Measurements from ENCODE around the gene NOA1. TPM values are rescaled to one million over a fixed set of nuclear protein-coding genes. Genes with fewer than 3 reads are reported as not detected.

NOA1 gene
- total and polyA plus RNA-seq, 10 of the 15 experiments (the other 5 are each of a cell fraction or from before 2014, with no cell fraction given): 3.2 to 34.0 (median 17.6) TPM

GRCh38 chr4:56976283-56976836, 1.0 kb downstream of the NOA1 start:
- in situ Hi-C loops (cut with MboI): no loop called here
- H2AFZ ChIP-seq (ENCODE audit: control insufficient read depth, low read depth, low read length): no peak overlapping the region; the same call in 1 of the 2 replicates
- SMC1A ChIA-PET (ENCODE audit: uncharacterized antibody, unreplicated experiment): interaction anchor here (2.6 kb wide), 1 partner anchor 14 kb away, joined by 14 read pairs; no protein-coding TSS in a partner anchor

More at GRCh38 chr4:56976283-56976836, 1.0 kb downstream of the NOA1 start:
- intact Hi-C loops (cut with micrococcal nuclease; ENCODE audit: unreplicated experiment): loop anchor here (5.0 kb wide), 1 partner anchor 1029 kb away; the partner anchor contains the start of gene CEP135
- BruUV-seq (replicated peaks): no TSS peak
- ChIA-PET CTCF (interaction anchor here (1.7 kb wide), 1 partner anchor 65 kb away, joined by 4 read pairs; no protein-coding TSS in a partner anchor), POLR2A (interaction anchor here (0.6 to 2.0 kb wide), 4 partner anchors 11 to 54 kb away, joined by 3 to 16 read pairs (median 6); no protein-coding TSS in a partner anchor), RAD21 (ENCODE audit: unreplicated experiment) (interaction anchor here (2.1 kb wide), 1 partner anchor 14 kb away, joined by 11 read pairs; no protein-coding TSS in a partner anchor)
- peak; percentile 1 for ATAC-seq
- TF ChIP-seq TARDBP (IDR thresholded peaks at IDR 0.05; ENCODE audit: borderline replicate concordance): no peak
- TF ChIP-seq EED (IDR thresholded peaks at IDR 0.05; ENCODE audit: low read depth): no peak
- TF ChIP-seq SREBF1 (IDR thresholded peaks at IDR 0.05; ENCODE audit: low read length): no peak
- no peak for TF ChIP-seq BCL3 (IDR thresholded peaks at IDR 0.05; ENCODE audit: borderline replicate concordance, insufficient read depth, low read depth, low read length, poor library complexity, severe bottlenecking)
- TF ChIP-seq MTA2 (IDR thresholded peaks at IDR 0.05; ENCODE audit: low read depth): no peak
- TF ChIP-seq PAX8 (IDR thresholded peaks at IDR 0.05): no peak
- TF ChIP-seq NR2C2 (IDR thresholded peaks at IDR 0.05; ENCODE audit: borderline replicate concordance, control insufficient read depth, insufficient read length, low read depth): no peak
- TF ChIP-seq CUX1 (IDR thresholded peaks at IDR 0.05; ENCODE audit: insufficient replicate concordance, low read depth, low read length): no peak
- TF ChIP-seq NFIC (IDR thresholded peaks at IDR 0.05; ENCODE audit: low read depth, low read length): no peak
- no peak for TF ChIP-seq ASH2L (IDR thresholded peaks at IDR 0.05; ENCODE audit: borderline replicate concordance, low read depth)
- no peak for TF ChIP-seq CREB1 (IDR thresholded peaks at IDR 0.05; ENCODE audit: low read depth)
- TF ChIP-seq, protein P1, sequence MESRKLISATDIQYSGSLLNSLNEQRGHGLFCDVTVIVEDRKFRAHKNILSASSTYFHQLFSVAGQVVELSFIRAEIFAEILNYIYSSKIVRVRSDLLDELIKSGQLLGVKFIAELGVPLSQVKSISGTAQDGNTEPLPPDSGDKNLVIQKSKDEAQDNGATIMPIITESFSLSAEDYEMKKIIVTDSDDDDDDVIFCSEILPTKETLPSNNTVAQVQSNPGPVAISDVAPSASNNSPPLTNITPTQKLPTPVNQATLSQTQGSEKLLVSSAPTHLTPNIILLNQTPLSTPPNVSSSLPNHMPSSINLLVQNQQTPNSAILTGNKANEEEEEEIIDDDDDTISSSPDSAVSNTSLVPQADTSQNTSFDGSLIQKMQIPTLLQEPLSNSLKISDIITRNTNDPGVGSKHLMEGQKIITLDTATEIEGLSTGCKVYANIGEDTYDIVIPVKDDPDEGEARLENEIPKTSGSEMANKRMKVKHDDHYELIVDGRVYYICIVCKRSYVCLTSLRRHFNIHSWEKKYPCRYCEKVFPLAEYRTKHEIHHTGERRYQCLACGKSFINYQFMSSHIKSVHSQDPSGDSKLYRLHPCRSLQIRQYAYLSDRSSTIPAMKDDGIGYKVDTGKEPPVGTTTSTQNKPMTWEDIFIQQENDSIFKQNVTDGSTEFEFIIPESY (IDR thresholded peaks at IDR 0.05): no peak
- no peak for TF ChIP-seq KDM1A (IDR thresholded peaks at IDR 0.05; ENCODE audit: borderline replicate concordance)
- Histone ChIP-seq H3K9me3 (replicated peaks; ENCODE audit: control insufficient read depth, insufficient read depth, low read length) (peaks cover 14% of the 10 kb centered on the region), H3K36me3 (ENCODE audit: control insufficient read depth in 2 of 2, insufficient read depth in 2 of 2, low read length in 1 of 2) (peaks cover 4 to 14% of the 10 kb centered on the region in 2 experiments; a peak in 3 of 4 replicates), H3K27ac (ENCODE audit: control insufficient read depth, insufficient read depth) (peak overlapping the region; percentile 92; the same call in 1 of the 2 replicates), H3K9ac (ENCODE audit: control insufficient read depth, insufficient read depth, low read length) (peak overlapping the region; percentile 98), H3K4me3 (peak overlapping the region; percentile 86), H3K27me3 (replicated peaks in 1 of 2; ENCODE audit: control insufficient read depth in 2 of 2, insufficient read depth in 2 of 2, low read length in 1 of 2) (no peaks in the 10 kb centered on the region), H4K20me1 (ENCODE audit: control insufficient read depth, insufficient read depth) (peaks cover 6% of the 10 kb centered on the region; the same call in 1 of the 2 replicates), H3K79me2 (ENCODE audit: control insufficient read depth, insufficient read depth, low read length) (peaks cover 64% of the 10 kb centered on the region), H3K4me1 (ENCODE audit: control insufficient read depth, insufficient read depth, low read length) (peaks cover 4% of the 10 kb centered on the region), H3K4me2 (ENCODE audit: control insufficient read depth, insufficient read depth) (peak overlapping the region; percentile 94)
- DNase-seq (ENCODE audit: low read depth, low spot score): no peak
- FAIRE-seq: no peak
- WGBS (ENCODE audit: insufficient coverage, insufficient replicate concordance, low lambda C conversion rate, missing lambda C conversion rate): 2% methylated on average over 35 of the region's 35 CpGs
